Measurements from ENCODE around the gene CCNJ. TPM values are rescaled to one million over a fixed set of nuclear protein-coding genes. Genes with fewer than 3 reads are reported as not detected.
A peak's percentile ranks its signal among the peaks of the same experiment; 100 is the strongest.
"Not testable (repeated sequence)": the region's sequence is repeated elsewhere in the genome, so short reads cannot be mapped to it uniquely, and the experiment has no call there.

CCNJ gene
- 9.3 and 10.8 TPM in 2 replicates for total RNA-seq (2022)
- Bru-seq, nascent RNA: percentile 90 among the genes with signal in this experiment
- BruChase-seq, experiment 1, labeled RNA remaining after a 6-hour chase: percentile 58 among the genes with signal in this experiment
- percentile 92 among the genes with signal in this experiment for BruChase-seq, experiment 2, labeled RNA remaining after a 2-hour chase
- long read RNA-seq, transcript CCNJ-203 (6 exons, 2,677 nt): major isoform, 14 of 24 reads
- long read RNA-seq, partial matches to known transcripts: 1 of 24 reads
- long read RNA-seq, other reads (novel, unspliced or antisense): 6 of 24 reads

- intact Hi-C loops (cut with micrococcal nuclease): loop anchor here (2.0 to 5.0 kb wide), 3 partner anchors 46 to 351 kb away; partner anchors contain the start of genes TCTN3 and ZNF518A
- DNase-seq (ENCODE audit: unreplicated experiment): peak; percentile 90
- peak; percentile 6 for TF ChIP-seq CTCF (IDR thresholded peaks at IDR 0.05; ENCODE audit: unreplicated experiment)
- ChIA-PET POLR2A (interaction anchor here (0.6 to 3.4 kb wide), 17 partner anchors 10 to 691 kb away, joined by 3 to 27 read pairs (median 3); partner anchors contain the start of genes BLNK, TCTN3 and ZNF518A), CTCF (interaction anchor here (0.6 to 1.6 kb wide), 5 partner anchors 26 to 350 kb away, joined by 3 to 4 read pairs (median 3); partner anchors contain the start of gene TCTN3)
- Mint-ChIP-seq H3K4me3 (ENCODE audit: unreplicated experiment) (peak within 1 kb of the TSS; percentile 91), H3K27me3 (ENCODE audit: insufficient read depth, unreplicated experiment) (peaks cover 8% of the 10 kb centered on the region), H3K9me3 (ENCODE audit: unreplicated experiment) (no peaks in the 10 kb centered on the region), H3K36me3 (ENCODE audit: insufficient read depth, unreplicated experiment) (peaks cover 13% of the 10 kb centered on the region), H3K4me1 (ENCODE audit: insufficient read depth, unreplicated experiment) (peaks cover 26% of the 10 kb centered on the region), H3K27ac (ENCODE audit: low read depth, unreplicated experiment) (peak within 1 kb of the TSS; percentile 94)
- BruUV-seq (replicated peaks): no TSS peak
Measured at GRCh38 chr10:96043033-96043892, at the start of gene CCNJ. Gene CCNJ, plus strand, starts transcription at chr10:96043583. Its CDS starts 811 bp downstream, at chr10:96044394.

GRCh38 chr10:95994376-95994775 is 49.0 kb upstream of the CCNJ start:
- H3K4me3 Mint-ChIP-seq (ENCODE audit: unreplicated experiment); H3K27ac Mint-ChIP-seq (ENCODE audit: low read depth, unreplicated experiment); DNase-seq (ENCODE audit: unreplicated experiment); H3K36me3 Mint-ChIP-seq (ENCODE audit: insufficient read depth, unreplicated experiment); H3K4me1 Mint-ChIP-seq (ENCODE audit: insufficient read depth, unreplicated experiment); H3K9me3 Mint-ChIP-seq (ENCODE audit: unreplicated experiment); intact Hi-C loops (cut with micrococcal nuclease); BruUV-seq (replicated peaks); POLR2A ChIA-PET: not testable (repeated sequence)
- H3K27me3 Mint-ChIP-seq (ENCODE audit: insufficient read depth, unreplicated experiment): peaks cover 32% of the 10 kb centered on the region
- CTCF ChIA-PET: interaction anchor here (0.6 kb wide), 1 partner anchor 48 kb away, joined by 3 read pairs; no protein-coding TSS in a partner anchor

GRCh38 chr10:95998255-95998784 is 45.1 kb upstream of the CCNJ start:
- Mint-ChIP-seq H3K4me3 (ENCODE audit: unreplicated experiment) (no peak overlapping the region), H3K4me1 (ENCODE audit: insufficient read depth, unreplicated experiment) (no peaks in the 10 kb centered on the region), H3K36me3 (ENCODE audit: insufficient read depth, unreplicated experiment) (no peaks in the 10 kb centered on the region), H3K27me3 (ENCODE audit: insufficient read depth, unreplicated experiment) (no peaks in the 10 kb centered on the region), H3K27ac (ENCODE audit: low read depth, unreplicated experiment) (no peak overlapping the region), H3K9me3 (ENCODE audit: unreplicated experiment) (no peaks in the 10 kb centered on the region)
- TF ChIP-seq CTCF (IDR thresholded peaks at IDR 0.05; ENCODE audit: unreplicated experiment): no peak
- intact Hi-C loops (cut with micrococcal nuclease): no loop called here
- DNase-seq (ENCODE audit: unreplicated experiment): no peak
- ChIA-PET CTCF (no interaction called here), POLR2A (no interaction called here)
- no TSS peak for BruUV-seq (replicated peaks)

- Mint-ChIP-seq H3K4me3 (ENCODE audit: unreplicated experiment) (no peak overlapping the region), H3K4me1 (ENCODE audit: insufficient read depth, unreplicated experiment) (peaks cover 5% of the 10 kb centered on the region), H3K9me3 (ENCODE audit: unreplicated experiment) (no peaks in the 10 kb centered on the region), H3K27me3 (ENCODE audit: insufficient read depth, unreplicated experiment) (peaks cover 25% of the 10 kb centered on the region), H3K27ac (ENCODE audit: low read depth, unreplicated experiment) (no peak overlapping the region), H3K36me3 (ENCODE audit: insufficient read depth, unreplicated experiment) (no peaks in the 10 kb centered on the region)
- CTCF ChIA-PET: interaction anchor here (0.7 to 10.8 kb wide), 5 partner anchors 10 to 1386 kb away, joined by 3 to 170 read pairs (median 3); partner anchors contain the start of gene TCTN3
- intact Hi-C loops (cut with micrococcal nuclease): loop anchor here (10.0 kb wide), 1 partner anchor 121 kb away; the partner anchor contains the start of gene ZNF518A
- POLR2A ChIA-PET: interaction anchor here (0.6 kb wide), 1 partner anchor 53 kb away, joined by 3 read pairs; no protein-coding TSS in a partner anchor
- DNase-seq (ENCODE audit: unreplicated experiment): no peak
- TF ChIP-seq CTCF (IDR thresholded peaks at IDR 0.05; ENCODE audit: unreplicated experiment): no peak
- no TSS peak for BruUV-seq (replicated peaks)
Measured at GRCh38 chr10:96013956-96014355, 29.4 kb upstream of the CCNJ start.
